Activated T-cell treated with anti-CD3 and anti-CD28 coated beads for 1 hour (primary cell): ENCODE measurements around the gene CILP.

Experiments
- DNase-seq: peaks from one replicate; pipeline ENCODE4 v3.0.0-alpha.2; 2020; ENCODE audit warnings: low read depth

Gene CILP

DNA sequence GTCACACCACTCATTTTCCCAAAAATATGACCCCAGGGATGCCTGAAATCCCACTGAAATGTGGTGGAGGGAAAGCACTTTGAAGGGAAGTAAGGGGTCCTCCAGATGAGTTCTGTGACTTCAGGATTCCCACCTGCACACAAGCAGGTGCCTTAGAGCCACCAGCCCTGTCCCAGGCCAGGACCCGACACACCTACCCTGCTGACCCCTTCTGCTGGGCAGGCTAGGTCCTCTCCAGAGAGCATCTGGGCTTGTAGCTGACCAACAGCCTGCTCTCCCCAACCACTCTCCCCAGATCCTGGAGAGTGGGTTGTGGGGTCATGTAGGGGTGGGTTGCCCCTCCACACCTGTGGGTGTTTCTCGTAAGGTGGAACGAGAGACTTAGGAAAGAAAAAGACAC is 14.9 kb upstream of the CILP start:
- DNase-seq, result no peak

DNA sequence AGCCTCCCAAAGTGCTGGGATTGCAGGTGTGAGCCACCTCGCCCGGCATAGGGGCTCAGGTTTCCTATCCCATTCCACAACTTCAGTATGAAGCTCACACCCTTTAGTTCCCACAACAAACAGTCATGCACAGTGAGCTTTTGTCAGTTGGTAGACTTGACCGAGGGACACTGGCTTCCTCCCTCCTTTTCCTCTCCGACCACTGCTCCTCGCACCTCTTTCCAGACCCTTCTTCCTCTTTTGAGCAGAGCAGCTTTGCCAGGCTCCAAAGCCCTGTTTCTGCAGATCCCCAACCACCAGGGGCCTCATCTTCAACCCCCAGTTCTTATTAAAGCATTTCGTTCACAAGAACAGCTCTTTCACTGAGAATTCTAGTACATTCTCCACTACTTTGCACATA is 12.7 kb upstream of the CILP start:
- no peak for DNase-seq

DNA sequence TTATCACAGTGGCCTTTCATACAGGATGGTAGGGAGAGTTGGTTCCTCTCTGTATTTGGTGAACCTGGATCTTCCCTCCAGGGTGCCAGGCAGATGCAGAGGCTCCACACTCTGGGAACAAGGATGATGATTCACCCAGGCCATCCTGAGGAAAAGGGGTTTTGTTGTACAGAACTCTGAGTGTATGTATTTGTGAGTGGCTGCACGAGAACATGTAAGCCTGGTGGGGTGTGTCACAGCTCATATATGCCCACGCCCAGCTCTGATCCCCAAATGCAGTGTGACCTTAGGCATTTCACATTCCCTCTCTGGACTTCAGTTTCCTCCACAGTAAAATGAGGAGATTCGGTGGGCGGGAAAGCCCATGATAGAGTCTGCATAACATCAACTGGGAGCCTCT is 11.6 kb upstream of the CILP start:
- no peak for DNase-seq

DNA sequence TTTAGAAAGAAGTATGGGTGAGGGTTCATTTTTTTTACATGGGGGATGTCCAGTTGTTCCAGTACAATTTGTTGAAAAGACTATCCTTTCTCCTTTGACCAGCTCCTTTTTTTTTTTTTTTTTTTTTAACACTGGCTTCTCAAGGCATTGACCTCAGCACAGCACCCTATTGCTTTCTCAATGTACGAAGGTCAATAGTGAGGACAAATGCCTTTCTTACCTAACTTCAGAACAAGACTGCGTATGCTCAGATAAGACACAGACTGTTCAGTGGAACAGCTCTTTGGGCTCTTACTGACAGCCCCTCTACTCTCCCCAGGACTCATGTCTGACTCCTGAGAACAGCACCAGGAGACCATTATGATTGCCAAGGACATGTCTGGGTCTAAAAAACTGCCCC is 10.4 kb upstream of the CILP start:
- no peak for DNase-seq

DNA sequence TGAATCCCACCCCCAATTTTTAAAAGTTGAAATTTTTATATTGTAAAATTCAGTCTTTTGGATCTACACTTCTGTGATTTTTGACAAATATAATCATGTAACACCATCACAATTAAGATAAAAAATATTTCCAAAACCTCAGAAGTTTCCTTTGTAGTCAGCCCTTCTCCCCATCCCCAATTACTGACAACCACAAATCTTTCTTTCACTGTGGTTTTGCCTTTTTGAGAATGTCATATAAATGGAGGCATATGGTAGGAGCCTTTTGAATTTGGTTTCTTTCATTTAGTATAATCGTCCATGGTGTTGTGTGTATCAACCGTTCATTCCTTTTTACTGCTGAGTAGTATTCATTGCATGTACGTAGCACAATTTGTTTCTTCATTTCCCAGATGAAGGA is 7.9 kb upstream of the CILP start:
- DNase-seq, result no peak

DNA sequence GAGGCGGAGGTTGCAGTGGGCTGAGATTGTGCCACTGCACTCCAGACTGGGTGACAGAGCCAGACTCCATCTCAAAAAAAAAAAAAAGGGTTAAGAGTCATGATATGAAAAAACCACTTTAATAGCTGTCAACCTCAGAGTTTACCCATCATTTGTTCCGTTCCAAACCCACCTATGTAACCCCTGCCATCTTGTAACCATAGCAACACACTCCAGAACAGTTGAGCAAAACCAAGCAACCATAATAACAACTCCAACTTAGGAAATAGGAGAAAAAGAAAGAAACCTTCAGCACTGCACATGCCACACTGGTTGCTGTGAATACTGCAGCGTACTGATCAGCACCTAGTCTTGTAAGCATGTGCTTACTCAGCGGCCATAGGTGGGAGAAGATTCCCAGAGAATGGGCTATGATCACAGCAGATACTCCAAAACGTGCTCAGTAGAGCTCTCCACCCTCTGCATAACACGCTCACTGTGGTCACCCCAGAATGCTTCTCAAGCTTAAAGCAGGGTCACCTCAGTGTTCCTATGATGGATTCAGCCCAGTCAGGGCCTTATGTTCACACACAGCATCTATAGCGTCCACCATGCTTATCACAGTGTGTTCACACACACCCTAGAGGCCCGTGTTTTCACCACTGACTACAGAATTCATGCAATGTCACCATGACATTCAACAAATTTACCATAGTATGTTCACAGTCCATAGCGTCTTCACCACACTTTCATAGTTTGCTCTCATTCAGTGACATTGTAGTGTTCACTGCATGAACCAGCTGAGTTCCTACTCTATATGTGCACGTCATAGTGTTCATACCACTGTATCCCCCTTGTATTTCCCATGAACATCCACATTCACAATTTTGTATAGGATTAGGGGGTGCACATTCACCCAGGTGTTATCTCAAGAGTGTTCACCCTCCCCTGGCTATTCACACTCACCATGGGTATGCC is 6.5 kb upstream of the CILP start:
- DNase-seq, result no peak

DNA sequence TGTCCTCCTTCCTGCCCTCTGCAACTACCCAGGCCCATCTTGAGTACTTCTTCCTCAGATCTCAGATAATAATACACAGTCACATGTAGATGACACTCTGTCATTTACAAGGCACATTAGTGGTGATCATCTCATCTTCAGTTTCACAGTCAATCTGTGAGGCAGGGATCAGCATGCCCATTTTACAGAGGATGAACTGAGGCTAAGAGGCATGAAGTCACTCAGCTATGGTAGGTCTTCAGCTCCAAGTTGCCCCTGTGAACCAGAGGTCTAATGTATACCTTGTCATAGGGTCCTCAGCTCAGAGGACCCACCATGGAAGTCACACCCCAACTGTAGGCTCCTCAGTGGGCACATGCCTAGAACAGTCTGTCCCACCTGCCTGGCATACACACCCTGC is 4.2 kb upstream of the CILP start:
- DNase-seq, result no peak

DNA sequence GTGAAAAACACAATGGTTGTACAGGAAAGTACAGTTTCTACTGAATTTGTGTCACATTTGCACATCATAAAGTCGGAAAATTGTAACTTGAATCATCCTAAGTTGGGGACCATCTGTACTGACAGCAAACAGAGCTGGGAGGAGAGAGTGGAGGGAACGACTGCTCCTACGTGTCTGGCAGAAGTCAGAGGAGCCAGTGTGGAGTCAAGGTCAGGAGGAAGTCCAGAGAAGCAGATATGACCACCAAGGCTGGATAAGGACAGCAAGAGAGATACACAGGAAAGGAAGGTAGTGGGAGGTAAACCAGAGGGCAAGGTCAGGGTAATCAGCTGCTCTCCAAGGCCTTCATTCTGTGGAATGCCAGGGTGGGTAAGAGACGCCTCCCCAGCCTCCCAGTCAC is 2.7 kb upstream of the CILP start:
- DNase-seq, result no peak

DNA sequence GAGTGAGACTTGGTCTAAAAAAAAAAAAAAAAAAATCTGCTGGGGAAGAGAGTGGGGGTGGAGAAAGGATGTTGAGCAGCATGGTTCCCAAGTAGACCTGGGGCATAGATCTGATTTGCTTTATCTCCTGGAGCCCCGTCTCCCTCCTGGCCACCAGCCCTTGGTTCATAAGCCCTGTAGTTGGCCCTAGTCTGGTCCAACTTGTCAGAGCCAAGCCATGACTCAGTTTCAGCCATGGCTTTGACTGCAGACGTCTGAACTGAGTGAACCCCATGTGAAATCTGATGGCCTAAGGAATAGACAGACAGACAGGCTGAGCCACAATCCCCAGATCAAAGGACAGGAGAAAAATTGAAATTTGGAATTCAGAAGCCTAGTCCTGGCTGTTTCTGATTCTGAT is 2.0 kb upstream of the CILP start:
- DNase-seq, result no peak

DNA sequence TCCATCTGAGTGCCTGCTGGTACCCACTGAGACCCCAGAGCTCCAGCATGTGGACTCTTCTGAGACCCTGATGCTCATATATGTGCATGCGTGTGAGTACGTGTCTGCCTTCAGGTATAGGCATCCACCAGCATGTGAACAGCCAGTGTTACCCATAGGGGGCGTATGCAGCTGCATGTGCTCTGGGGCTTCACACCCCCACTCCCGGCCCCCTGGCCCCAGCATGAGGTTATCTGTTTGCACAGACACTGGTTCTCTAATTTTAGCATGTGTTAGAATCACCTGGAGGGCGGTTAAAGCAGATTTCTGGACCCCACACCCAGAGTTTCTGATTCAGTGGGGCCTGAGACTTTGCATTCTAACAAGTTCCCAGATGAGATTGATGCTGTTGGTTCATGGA is 824 bp upstream of the CILP start:
- DNase-seq, result peak; percentile 4

DNA sequence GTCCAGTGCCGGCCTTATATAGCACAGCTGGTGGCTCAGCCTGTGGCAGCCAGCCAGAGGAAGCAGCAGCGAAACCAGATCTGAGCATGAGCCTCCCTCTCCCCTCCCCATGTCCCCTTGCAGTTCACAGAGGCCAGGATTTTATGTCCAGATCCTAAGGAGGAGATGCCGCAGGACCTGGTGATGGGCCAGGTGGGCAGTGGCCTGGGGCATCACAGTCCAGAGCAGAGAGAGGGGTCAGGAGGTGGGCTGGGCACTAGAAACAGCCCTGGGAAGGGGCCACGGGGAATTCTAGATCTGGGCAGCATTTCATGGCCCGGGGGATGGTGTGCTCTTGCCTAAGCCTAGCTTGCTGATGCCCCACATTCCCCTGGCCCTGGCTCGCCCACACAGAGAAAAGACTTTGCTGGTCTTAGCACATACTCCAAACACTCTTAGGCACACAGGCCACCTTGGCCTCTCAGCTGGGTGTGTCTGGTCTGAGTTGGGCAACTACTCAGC is 259 bp upstream of the CILP start:
- no peak for DNase-seq

DNA sequence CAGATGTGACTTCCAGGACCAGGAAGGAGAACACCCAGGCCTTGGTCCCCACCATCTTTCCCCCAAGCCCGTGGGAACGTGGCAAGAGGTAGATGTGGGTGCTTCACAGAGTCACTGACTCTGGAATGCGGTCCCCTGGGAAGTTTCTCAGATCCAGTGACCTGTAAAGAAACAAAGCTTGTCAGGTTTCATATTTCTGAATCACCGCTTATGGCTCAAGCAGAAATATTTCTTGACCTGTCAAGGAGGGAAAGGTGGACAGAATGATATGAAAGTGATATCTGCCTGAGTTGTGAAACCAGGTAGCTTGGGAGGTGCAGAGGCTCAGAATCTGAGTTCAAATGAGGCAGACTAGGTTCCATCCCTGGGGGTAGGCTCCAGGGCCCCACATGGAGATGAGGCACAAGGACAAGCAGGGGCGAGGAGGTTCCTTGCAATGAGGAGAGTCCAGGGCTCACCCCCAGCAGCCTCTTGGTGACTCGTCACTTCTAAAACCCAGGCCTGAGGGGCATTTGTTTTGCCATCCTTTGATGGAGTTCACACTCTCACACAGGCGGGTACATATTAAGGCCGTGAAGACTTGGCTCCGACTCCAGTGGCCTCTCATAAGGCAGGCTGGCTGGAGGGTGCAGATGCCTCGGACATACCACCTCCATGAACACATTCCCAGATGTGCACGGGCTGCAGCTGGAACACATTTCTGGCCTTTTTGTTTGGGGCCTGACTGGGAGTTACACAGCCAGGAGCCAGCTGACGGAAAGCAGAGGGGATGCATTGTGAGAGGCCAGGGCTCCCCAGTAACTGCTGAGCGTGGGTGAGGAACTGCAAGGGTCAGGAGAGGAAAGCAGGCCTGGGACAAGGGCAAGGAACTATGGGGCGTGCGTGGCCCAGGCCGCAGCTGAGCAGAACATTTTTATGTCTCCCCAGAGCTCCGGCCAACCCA is 1.3 kb downstream of the CILP start:
- no peak for DNase-seq

DNA sequence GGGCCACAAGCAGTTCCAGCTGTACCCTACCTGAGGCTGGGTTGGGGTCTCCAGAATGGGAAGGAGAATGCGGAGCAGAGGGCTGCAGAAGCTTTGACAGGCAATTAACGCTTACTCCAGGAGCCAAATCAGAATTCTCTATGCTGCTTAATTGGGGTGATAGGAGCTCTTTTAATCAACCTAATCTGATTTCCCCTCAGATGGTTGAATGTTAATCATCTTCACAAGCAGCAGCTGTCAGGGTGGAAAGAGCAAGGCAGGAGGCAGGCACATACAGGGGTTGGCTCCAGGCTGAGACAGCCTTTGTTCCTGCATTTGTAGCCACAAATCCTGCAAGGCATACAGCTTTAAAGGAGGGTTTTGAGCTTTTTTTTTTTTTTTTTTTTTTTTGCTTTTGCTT is 2.6 kb downstream of the CILP start:
- no peak for DNase-seq

DNA sequence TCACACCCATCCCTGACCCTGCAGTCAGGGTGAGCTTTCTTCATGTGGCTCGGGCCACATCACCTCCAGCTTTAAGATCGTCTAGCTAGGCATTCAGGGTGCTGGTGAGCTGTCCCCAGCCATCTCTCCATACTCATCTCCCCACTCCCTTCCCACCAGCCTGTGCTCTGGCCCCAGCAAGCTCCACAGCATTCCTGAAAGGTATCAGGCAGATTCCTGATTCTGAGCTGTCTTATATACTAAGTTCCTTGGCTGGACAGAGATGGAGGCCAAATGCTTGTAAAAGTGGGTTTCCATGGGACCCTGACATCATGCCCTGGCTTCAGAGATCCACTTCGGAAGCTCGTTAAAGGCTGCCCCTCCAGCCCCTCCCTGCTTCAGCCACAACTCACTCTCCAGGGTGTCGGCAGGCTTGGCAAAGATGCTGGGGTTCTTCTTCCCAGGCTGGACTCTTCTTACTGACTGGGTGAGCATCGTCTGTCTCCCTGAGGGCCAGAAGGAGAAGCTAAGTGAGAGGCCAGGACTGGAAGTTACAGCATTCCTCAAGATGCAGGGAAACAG is 3.9 kb downstream of the CILP start:
- DNase-seq, result no peak

DNA sequence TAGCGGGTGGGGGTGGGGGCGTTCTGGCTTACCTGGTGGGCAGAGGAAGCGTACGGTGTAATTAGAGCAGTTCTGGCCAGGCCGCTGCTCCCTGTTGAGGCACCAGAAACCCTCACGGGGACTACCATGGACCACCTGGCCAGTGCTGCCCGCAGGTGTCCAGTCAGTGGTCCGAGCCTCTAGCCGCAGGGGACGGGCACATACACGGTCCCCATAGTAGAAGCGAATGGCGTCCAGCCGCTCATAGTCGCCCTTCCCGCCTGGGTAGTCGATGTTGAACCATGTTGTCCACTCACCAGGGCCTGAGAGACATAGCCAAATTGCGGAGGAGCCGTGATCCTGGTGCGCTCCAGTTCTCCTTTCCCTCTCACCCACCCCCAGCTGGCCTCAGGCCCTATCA is 4.5 kb downstream of the CILP start:
- DNase-seq, result no peak

DNA sequence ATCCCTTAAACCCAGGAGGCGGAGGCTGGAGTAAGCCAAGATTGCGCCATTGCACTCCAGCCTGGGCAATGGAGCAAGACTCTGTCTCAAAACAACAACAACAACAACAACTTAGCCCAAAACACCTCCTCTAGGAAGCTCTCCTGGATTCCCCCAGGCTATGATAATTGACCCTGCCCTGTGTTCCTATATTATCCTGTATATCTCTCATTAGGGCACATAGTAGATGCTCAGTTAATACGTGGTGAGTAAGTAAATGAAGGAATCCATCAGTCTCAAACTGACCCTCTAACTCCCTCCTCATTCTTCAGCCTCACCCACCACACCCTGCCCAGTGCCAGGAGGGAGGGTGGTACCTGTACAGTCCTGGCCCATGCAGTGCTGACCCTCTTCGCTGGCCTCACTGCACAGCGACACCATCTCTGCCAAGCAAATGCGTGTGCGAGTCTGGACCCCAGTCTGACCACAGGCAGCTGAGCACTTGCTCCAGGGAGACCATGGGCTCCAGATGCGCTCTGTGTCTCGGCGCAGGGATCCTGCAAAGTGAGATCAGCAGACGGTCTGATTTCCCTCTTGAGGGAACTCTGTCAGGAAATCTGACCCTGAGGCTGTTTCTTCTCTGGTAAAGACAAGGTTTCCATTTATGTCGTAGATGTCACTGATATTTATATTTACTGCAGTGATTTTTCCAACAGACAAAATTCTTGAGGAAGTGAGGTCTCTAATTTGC is 6.2 kb downstream of the CILP start:
- DNase-seq, result no peak

DNA sequence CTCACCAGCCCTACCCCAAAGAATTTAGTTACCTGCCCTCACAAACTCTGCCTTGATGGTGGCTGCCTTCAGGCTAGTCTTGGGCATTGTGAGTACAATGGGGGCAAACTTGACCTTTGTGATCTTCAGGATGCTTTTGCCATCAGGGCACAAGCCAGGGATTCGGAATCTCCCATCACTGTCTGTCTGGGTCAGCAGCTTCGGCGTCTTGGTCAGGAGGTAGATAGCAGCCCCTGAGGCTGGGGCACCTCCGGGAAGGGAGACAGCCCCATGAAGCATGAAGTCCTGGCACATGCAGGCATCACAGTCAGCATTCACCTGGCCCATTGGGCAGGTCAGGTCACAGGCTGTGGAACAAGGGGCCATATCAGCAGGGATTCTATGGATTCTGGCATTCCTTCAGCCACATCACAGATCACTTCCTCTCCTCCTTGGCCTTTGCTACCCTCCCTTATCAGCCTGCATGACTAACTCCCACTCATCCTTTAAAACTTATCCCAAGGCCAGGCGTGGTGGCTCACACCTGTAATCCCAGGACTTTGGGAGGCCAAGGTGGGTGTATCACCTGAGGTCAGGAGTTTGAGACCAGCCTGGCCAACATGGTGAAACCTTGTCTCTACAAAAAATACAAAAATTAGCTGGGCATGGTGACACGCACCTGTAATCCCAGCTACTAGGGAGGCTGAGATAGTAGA is 6.9 kb downstream of the CILP start:
- no peak for DNase-seq

DNA sequence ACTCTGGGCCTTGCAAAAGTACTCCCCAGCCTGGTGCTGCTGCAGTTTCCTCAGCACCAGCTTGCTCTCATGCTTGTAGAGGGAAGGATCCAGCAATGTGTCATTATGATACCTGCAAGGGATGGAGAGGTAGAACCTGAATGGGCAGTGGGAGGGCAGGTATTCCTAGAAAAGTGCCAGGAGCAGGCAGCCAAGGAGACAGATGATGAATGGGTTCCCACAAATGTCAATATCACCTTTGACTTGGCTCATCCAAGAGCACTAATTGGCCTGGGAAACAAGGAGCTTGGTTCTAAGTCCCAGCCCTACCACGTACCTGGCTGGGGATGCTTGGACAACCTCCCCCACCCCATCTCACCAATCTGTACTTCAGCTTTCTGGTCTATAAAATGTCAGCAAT is 9.4 kb downstream of the CILP start:
- no peak for DNase-seq

DNA sequence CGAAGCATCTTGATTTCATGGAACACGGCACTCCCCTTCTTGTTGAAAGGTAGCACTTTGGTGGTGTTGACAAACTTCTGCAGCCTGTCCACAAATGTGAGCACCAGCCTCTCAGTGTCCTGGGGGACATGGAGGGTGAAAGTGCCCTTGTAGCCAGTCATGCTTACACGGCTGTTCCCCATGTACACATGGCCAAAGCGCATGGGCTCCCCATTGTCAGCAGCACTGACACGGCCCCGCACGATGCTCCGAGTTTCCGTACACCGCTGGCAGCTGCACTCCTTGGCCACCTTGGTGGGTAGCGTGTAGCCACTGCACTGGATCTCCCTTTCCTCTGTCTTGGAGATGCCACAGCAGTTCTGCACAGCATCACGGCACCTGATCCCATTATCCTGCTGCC is 12.7 kb downstream of the CILP start:
- DNase-seq, result no peak

DNA sequence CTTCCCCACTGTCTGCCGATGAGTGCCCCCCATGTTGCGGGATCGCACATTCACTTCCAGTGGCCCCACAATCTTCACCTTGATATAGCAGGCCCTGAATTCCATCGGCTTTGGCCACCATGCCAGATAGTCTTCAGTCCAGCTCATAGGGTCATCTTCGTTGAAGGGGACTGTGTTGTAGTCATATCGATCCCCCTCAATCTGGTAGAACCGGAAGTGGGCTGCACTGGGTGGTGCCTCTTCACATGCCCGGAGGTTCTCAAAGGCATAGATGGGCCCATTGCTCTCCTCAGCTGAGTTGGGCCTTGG is 14.0 kb downstream of the CILP start:
- DNase-seq, result no peak

DNA sequence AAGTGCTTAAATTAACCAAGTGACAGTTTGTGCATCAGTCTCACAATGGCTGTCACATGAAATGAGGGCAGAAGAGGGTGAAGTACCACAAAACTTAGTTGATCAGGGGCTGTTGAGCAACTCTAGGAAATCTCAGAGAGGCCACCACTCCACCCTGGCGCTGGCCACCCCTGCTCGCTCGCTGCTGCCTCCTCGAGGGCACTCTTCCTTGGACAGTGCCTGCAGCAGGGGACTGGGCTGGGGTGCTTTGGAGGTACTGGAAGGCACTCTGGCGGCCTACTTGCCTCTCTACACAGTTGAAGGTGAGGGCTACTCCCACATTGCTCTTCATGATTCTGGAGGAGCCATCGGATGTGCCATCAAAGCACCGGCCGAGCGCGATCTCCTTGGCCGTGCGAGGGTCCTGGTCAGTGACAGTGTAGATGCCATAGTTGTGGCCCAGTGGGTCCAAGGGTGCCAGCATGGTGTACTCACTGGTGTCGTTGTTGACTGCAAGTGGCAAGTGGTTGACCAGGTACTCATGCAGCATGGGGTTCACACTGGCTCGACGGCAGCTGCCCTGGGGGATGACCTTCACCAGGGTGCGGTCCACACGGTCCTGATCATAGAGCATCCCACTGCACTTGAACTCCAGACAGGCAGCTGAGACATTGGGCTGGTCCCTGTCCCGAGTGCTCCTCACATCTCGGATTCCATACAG is 14.5 kb downstream of the CILP start:
- DNase-seq, result no peak
